ENCODE measurements around the gene CEP44. TPM values are rescaled to one million over a fixed set of nuclear protein-coding genes. Genes with fewer than 3 reads are reported as not detected.

Gene CEP44
- total and polyA plus RNA-seq, 10 of the 15 experiments (the other 5 are each of a cell fraction or from before 2014, with no cell fraction given): 7.6 to 19.8 (median 14.2) TPM

- TF ChIP-seq ZBTB11 (CRISPR knock-in tag; IDR thresholded peaks at IDR 0.05): no peak
- no peak for TF ChIP-seq CBX3 (IDR thresholded peaks at IDR 0.05; ENCODE audit: borderline replicate concordance, low read depth)
- TF ChIP-seq MAX (IDR thresholded peaks at IDR 0.05; ENCODE audit: low read depth, low read length): no peak
- no peak for TF ChIP-seq ZNF384 (IDR thresholded peaks at IDR 0.05; ENCODE audit: borderline replicate concordance, low read depth, low read length)
- TF ChIP-seq HCFC1 (IDR thresholded peaks at IDR 0.05; ENCODE audit: low read length): peak; percentile 68
- TF ChIP-seq ZNF24 (IDR thresholded peaks at IDR 0.05): no peak
- TF ChIP-seq STAT3 (IDR thresholded peaks at IDR 0.05; ENCODE audit: low read depth, low read length): no peak
- TF ChIP-seq IKZF2 (IDR thresholded peaks at IDR 0.05): peak; percentile 96 to 98
- no peak for TF ChIP-seq BCL11A (IDR thresholded peaks at IDR 0.05; ENCODE audit: low read depth, low read length)
- no peak for TF ChIP-seq PKNOX1 (IDR thresholded peaks at IDR 0.05)
- TF ChIP-seq NRF1 (conservative IDR thresholded peaks at IDR 0.05; ENCODE audit: low read depth, low read length): 0 out of 2 replicates have a peak, but pooled peaks have one; percentile 12
- no peak for TF ChIP-seq TCF12 (IDR thresholded peaks at IDR 0.05; ENCODE audit: low read depth, low read length)
- TF ChIP-seq PRDM15 (CRISPR knock-in tag; IDR thresholded peaks at IDR 0.05): no peak
- no peak for TF ChIP-seq TCF3 (IDR thresholded peaks at IDR 0.05; ENCODE audit: borderline replicate concordance, insufficient read depth, low read depth, low read length)
- no peak for TF ChIP-seq PBX3 (IDR thresholded peaks at IDR 0.05; ENCODE audit: insufficient replicate concordance, low read depth, low read length)
- TF ChIP-seq MYB (IDR thresholded peaks at IDR 0.05; ENCODE audit: borderline replicate concordance, low read depth, low read length): 0 out of 2 replicates have a peak, but pooled peaks have one; percentile 12
- TF ChIP-seq CHD2 (IDR thresholded peaks at IDR 0.05; ENCODE audit: borderline replicate concordance, low read depth, low read length): no peak
- no peak for TF ChIP-seq BMI1 (IDR thresholded peaks at IDR 0.05; ENCODE audit: borderline replicate concordance)
- no peak for TF ChIP-seq NFYA (IDR thresholded peaks at IDR 0.05; ENCODE audit: borderline replicate concordance, low read depth, low read length)
These were observed at the start of gene CEP44, which contains the start of gene FBXO8 (continued) for GRCh38 chr4:174283507-174284471.
